ENCODE data around the gene ATP9A.
"Not testable (repeated sequence)": the region's sequence is repeated elsewhere in the genome, so short reads cannot be mapped to it uniquely, and the experiment has no call there.

The ATP9A gene

DNA sequence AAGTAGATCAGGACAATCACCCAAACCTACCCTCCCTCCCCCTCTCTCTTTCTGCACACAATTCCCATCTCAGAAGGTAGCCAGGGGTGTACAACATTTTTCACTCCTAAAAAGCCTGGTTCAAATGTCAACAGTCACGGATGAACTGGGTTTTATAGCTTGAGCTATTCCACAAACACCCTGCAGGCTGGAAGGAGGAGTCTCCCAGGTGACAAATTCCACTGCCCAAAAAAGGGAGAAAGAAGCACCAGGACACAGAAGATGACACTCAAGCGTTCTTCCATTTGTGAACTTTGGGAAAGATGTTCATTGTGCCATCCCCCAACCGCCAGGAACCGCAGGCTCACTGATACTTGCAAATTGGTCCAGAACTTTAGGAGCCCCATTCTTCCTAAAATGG lies 114.1 kb downstream of the ATP9A start:
- no peaks in the 10 kb centered on the region for H3K27me3 ChIP-seq
- no peaks in the 10 kb centered on the region for H3K9me3 ChIP-seq
- TF ChIP-seq, protein P1, sequence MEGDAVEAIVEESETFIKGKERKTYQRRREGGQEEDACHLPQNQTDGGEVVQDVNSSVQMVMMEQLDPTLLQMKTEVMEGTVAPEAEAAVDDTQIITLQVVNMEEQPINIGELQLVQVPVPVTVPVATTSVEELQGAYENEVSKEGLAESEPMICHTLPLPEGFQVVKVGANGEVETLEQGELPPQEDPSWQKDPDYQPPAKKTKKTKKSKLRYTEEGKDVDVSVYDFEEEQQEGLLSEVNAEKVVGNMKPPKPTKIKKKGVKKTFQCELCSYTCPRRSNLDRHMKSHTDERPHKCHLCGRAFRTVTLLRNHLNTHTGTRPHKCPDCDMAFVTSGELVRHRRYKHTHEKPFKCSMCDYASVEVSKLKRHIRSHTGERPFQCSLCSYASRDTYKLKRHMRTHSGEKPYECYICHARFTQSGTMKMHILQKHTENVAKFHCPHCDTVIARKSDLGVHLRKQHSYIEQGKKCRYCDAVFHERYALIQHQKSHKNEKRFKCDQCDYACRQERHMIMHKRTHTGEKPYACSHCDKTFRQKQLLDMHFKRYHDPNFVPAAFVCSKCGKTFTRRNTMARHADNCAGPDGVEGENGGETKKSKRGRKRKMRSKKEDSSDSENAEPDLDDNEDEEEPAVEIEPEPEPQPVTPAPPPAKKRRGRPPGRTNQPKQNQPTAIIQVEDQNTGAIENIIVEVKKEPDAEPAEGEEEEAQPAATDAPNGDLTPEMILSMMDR (IDR thresholded peaks at IDR 0.05; ENCODE audit: low read depth, low read length): no peak
- no peak for DNase-seq
- no peaks in the 10 kb centered on the region for H3K36me3 ChIP-seq
- H3K4me3 ChIP-seq (ENCODE audit: low read depth, low read length): no peak overlapping the region
- no peaks in the 10 kb centered on the region for H3K4me1 ChIP-seq

DNA sequence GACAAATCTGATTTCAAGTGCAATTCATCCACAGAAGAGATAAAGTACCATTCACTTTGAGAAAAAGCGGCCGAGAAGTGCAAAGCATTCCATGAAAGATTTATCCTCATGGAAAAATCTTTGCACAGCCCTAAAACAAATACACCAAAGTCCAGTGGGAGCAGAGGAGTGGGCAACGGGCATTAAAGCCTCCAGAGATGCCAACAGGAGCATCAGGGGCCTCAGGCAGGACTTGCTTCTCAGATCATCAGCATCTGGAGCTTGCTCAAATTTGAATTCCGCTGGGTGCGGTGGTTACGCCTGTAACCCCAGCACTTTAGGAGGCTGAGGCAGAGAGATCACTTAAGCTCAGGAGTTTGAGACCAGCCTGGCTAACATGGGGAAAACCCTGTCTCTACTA lies 115.0 kb downstream of the ATP9A start:
- no peaks in the 10 kb centered on the region for H3K9me3 ChIP-seq
- no peaks in the 10 kb centered on the region for H3K36me3 ChIP-seq
- H3K4me3 ChIP-seq (ENCODE audit: low read depth, low read length): no peak overlapping the region
- H3K27me3 ChIP-seq: no peaks in the 10 kb centered on the region
- no peaks in the 10 kb centered on the region for H3K4me1 ChIP-seq
- TF ChIP-seq, protein P1 (IDR thresholded peaks at IDR 0.05; ENCODE audit: low read depth, low read length): no peak
- no peak for DNase-seq

DNA sequence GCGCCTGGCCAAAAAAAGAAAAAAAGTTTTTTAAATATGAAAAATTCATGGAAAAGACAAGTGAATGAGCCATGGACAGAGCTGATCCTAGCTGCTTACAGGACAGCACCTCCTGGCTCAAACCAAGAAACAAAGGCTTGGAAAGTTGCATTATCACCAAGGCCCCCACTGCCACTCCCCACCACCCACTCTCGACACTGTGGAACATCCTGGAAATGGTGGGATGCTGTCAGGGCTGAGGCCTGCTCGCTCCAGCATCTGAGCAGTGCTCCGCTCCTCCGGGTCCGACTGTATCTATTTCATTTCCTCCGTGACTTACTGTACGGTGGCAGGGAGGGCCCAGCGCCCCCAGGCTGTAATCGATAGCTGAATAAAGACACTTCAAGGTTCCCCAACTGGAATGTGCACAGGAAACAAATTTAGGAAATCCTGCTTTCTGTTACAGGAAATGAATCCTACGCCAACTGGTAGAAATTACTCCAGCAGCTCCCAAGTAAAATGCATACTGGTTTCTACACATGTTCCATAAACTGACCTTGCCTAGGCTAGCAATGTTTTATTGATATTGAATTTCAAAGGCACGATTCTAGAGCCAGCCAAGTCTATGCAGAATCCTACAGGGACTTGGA lies 116.2 kb downstream of the ATP9A start:
- H3K27me3 ChIP-seq: no peaks in the 10 kb centered on the region
- DNase-seq: no peak
- no peaks in the 10 kb centered on the region for H3K36me3 ChIP-seq
- H3K4me3 ChIP-seq (ENCODE audit: low read depth, low read length): no peak overlapping the region
- TF ChIP-seq, protein P1 (IDR thresholded peaks at IDR 0.05; ENCODE audit: low read depth, low read length): no peak
- no peaks in the 10 kb centered on the region for H3K9me3 ChIP-seq
- H3K4me1 ChIP-seq: no peaks in the 10 kb centered on the region

DNA sequence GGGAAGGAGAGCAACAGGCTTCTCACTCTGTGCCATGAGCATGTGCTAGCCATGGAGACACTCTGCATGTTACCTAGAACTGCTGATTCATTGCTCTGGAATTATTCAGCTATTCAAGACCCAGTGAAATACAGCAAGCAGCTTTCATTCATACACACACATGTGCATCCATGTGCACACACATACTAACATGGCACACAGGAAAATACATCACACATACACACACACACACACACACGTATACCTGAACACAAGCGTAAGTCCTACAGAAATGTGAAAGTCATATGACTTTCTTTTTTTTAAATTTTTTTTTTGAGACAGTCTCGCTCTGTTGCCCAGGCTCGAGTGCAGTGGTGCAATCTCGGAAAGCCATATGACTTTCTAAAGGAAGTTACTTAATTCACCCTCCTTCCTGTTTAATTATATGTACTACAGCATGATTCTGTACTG lies 117.5 kb downstream of the ATP9A start:
- no peaks in the 10 kb centered on the region for H3K4me1 ChIP-seq

DNA sequence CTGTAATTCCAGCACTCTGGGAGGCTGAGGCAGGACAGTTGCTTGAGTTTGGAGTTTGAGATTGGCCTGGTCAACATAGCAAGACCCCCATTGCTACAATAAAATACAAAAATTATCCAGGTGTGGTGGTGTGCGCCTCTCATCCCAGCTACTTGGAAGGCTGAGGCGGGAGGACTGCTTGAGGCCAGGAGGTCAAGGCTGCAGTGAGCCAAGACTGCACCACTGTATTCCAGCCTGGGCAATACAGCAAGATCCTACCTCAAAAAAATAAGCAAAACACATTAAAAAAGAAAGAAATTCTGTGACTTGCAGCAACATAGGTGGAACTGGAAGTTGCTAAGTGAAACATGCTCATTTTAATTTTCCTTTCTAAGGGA lies 119.6 kb downstream of the ATP9A start:
- Histone ChIP-seq H3K4me3 (ENCODE audit: low read depth, low read length) (no peak overlapping the region), H3K27me3 (no peaks in the 10 kb centered on the region), H3K9me3 (no peaks in the 10 kb centered on the region), H3K4me1 (no peaks in the 10 kb centered on the region), H3K36me3 (no peaks in the 10 kb centered on the region)
- TF ChIP-seq, protein P1 (IDR thresholded peaks at IDR 0.05; ENCODE audit: low read depth, low read length): no peak
- no peak for DNase-seq

More for the DNA sequence above, 117.5 kb downstream of the ATP9A start:
- no peak overlapping the region for H3K4me3 ChIP-seq (ENCODE audit: low read depth, low read length)
- DNase-seq: no peak
- H3K9me3 ChIP-seq: no peaks in the 10 kb centered on the region
- H3K36me3 ChIP-seq: no peaks in the 10 kb centered on the region
- H3K27me3 ChIP-seq: no peaks in the 10 kb centered on the region
- TF ChIP-seq, protein P1 (IDR thresholded peaks at IDR 0.05; ENCODE audit: low read depth, low read length): no peak

DNA sequence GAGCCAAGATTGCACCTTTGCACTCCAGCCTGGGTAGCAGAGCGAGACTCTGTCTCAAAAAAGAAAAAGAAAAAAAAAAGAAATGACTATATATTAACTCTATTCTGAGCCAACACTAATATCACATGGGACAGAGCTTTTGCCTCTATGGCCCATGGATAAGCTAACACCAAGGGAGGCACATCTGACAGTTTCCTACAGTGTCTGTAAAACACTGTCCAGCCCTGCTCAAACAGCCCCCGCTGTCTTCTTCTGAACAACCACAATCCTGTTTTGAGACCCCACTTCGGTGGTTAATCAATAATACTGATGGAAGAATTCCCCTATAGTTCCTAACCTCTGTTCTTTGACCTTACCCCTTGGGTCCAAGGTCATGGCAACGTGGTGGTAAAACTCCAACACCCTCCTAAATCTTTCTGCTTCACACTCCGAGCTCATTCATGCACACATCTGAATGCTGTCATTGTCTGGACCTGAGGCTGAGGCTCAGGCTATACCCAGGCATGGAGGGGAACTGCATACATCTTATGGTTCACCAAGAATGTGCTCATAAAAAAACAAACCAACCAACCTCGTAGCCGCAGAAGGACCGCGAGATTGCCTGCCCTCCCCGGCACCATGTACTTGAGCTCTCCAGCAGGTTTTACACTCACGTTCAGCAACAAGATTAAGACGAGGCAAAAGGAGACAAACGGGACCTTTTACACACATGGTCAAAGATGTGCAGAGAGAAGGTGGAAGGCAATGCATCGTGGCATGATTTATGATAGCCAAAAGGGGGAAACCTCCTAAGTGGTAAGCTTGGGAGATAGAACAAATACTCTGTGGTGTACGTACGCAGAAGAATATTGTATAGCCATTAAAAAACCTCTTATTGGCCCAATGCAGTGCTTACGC lies 120.3 kb downstream of the ATP9A start:
- Histone ChIP-seq H3K36me3 (no peaks in the 10 kb centered on the region), H3K4me1 (no peaks in the 10 kb centered on the region), H3K4me3 (ENCODE audit: low read depth, low read length) (no peak overlapping the region), H3K27me3 (no peaks in the 10 kb centered on the region), H3K9me3 (no peaks in the 10 kb centered on the region)
- TF ChIP-seq, protein P1 (IDR thresholded peaks at IDR 0.05; ENCODE audit: low read depth, low read length): no peak
- no peak for DNase-seq

DNA sequence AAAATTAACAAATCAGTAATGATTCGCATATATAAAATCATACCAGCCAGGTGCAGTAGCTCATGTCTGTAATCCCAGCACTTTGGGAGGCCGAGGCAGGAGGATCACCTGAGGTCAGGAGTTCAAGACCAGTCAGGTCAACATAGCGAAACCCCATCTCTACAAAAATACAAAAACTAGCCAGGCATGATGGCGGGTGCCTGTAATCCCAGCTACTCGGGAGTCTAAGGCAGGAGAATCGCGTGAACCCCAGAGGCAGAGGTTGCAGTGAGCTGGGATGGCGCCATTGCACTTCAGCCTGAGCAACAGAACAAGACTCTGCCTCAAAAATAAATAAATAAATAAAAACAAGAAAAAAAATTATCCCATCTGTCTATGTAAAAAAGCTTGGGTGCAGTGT lies 124.4 kb downstream of the ATP9A start:
- H3K4me1 ChIP-seq: not testable (repeated sequence)

More for the DNA sequence above, 124.4 kb downstream of the ATP9A start:
- DNase-seq; H3K9me3 ChIP-seq; H3K36me3 ChIP-seq; H3K27me3 ChIP-seq; H3K4me3 ChIP-seq (ENCODE audit: low read depth, low read length): not testable (repeated sequence)

Measured in BE2C (cell line).